Measurements from ENCODE around the gene FURIN.

FURIN gene

DNA sequence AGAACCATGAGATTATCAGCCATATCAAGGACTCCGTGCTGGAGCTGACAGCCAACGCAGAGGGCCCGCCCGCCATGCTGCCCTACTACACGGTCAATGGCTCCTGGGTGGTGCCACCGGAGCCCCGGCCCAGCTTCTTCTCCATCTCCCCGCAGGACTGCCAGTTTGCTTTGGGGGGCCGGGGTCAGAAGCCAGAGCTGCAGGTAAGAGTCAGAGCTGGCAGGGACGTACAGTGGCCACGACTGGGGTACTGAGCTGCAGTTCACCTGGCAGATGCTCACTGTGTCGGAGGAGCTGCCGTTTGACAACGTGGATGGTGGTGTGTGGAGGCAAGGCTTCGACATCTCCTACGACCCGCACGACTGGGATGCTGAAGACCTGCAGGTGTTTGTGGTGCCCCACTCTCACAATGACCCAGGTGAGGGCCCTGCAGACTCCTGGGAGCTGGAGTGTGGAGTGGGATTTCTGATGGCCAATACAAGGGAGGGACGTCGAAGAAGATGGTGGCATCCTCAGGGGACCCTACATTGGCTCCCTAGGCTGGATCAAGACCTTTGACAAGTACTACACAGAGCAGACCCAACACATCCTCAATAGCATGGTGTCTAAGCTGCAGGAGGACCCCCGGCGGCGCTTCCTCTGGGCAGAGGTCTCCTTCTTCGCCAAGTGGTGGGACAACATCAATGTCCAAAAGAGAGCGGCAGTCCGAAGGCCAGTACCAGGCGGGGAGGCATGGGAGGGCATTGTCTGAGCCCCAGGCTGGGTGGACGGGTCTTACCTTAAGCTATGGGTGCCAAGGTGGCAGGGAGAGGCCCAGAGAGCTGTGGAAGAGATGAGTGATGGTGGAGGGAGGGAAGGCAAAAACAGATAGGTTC lies 37.2 kb downstream of the FURIN start:
- Histone ChIP-seq H3K14ac (ENCODE audit: low read length) (no peak overlapping the region), H3K36me3 (replicated peaks in 1 of 2; ENCODE audit: control insufficient read depth in 2 of 2, insufficient read depth in 2 of 2, low read length in 2 of 2) (peaks cover 30 to 54% of the 10 kb centered on the region in 2 donors), H3K27ac (replicated peaks; ENCODE audit: low read length) (no peak overlapping the region), H2AK5ac (ENCODE audit: low read depth, low read length) (no peak overlapping the region), H4K91ac (ENCODE audit: low read depth, low read length, poor library complexity) (no peak overlapping the region), H2BK12ac (ENCODE audit: low read length) (peak overlapping the region; percentile 30), H4K8ac (ENCODE audit: low read depth, low read length) (no peak overlapping the region), H2BK5ac (ENCODE audit: low read length) (no peak overlapping the region), H3K18ac (ENCODE audit: low read length) (no peak overlapping the region), H2BK120ac (ENCODE audit: low read depth, low read length) (no peak overlapping the region), H3K27me3 (ENCODE audit: control insufficient read depth in 3 of 3, insufficient read depth in 3 of 3, low read depth in 1 of 3, low read length in 3 of 3) (peaks cover 0 to 4% (median 0%) of the 10 kb centered on the region in 3 experiments), H3K4ac (ENCODE audit: low read length) (no peak overlapping the region), H3K4me1 (ENCODE audit: control insufficient read depth in 2 of 2, insufficient read depth in 1 of 2, low read depth in 1 of 2, low read length in 2 of 2) (peaks cover 6 to 9% of the 10 kb centered on the region in 2 donors), H3K23ac (ENCODE audit: low read depth, low read length, poor library complexity) (peak overlapping the region; percentile 32), H3K79me1 (ENCODE audit: low read depth, low read length) (no peaks in the 10 kb centered on the region), H3K4me3 (ENCODE audit: low read length in 2 of 2) (no peak overlapping the region), H2AFZ (ENCODE audit: low read length) (no peak overlapping the region), H2BK15ac (ENCODE audit: low read length) (peak overlapping the region; percentile 14), H3K9ac (ENCODE audit: low read depth, low read length, poor library complexity) (no peak overlapping the region), H3K9me3 (replicated peaks in 1 of 2; ENCODE audit: control insufficient read depth in 2 of 2, insufficient read depth in 1 of 2, low read depth in 1 of 2, low read length in 2 of 2) (peaks cover 0 to 2% of the 10 kb centered on the region in 2 donors), H3K4me2 (ENCODE audit: insufficient read depth, low read length, poor library complexity, severe bottlenecking) (no peak overlapping the region)
- no CpG with 5 or more reads among the region's 28 CpGs for WGBS, 2 donors (ENCODE audit: extremely low coverage in 2 of 2, insufficient read length in 2 of 2, insufficient replicate concordance in 1 of 2)
- DNase-seq (ENCODE audit: low spot score) = no peak

DNA sequence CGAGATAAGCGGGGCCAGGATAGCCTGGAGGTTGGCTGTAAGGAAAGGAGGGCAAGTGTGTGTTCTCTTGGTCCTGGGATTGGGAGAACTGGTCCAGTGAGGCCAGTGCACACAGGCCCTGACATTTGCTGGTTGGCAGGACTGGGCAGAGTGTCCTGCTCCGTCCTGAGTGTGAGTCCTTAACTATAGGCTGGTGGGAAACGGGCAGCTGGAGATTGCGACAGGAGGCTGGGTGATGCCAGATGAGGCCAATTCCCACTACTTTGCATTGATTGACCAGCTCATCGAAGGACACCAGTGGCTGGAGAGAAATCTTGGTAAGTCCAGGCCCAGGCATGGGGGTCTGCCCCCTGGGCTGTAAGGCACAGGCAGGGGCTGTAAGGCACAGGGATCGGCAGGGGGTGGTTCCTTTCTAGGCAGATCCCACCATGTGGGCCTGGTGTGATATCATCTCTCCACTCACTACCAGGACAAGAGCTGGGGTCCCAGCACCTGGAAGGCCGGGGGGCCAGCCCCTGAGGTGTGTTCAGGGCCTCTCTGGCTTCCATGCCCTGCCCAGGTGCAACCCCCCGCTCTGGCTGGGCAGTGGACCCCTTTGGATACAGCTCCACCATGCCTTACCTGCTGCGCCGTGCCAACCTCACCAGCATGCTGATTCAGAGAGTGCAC lies 37.9 kb downstream of the FURIN start:
- Histone ChIP-seq H3K79me1 (ENCODE audit: low read depth, low read length) (no peaks in the 10 kb centered on the region), H2BK12ac (ENCODE audit: low read length) (peak overlapping the region; percentile 30), H4K8ac (ENCODE audit: low read depth, low read length) (peak overlapping the region; percentile 27), H2BK120ac (ENCODE audit: low read depth, low read length) (no peak overlapping the region), H2BK15ac (ENCODE audit: low read length) (no peak overlapping the region), H2BK5ac (ENCODE audit: low read length) (no peak overlapping the region), H3K4me2 (ENCODE audit: insufficient read depth, low read length, poor library complexity, severe bottlenecking) (no peak overlapping the region), H3K4me3 (ENCODE audit: low read length in 2 of 2) (no peak overlapping the region), H2AK5ac (ENCODE audit: low read depth, low read length) (no peak overlapping the region), H3K36me3 (replicated peaks in 1 of 2; ENCODE audit: control insufficient read depth in 2 of 2, insufficient read depth in 2 of 2, low read length in 2 of 2) (peaks cover 37 to 62% of the 10 kb centered on the region in 2 donors), H3K9ac (ENCODE audit: low read depth, low read length, poor library complexity) (peak overlapping the region; percentile 30), H2AFZ (ENCODE audit: low read length) (no peak overlapping the region), H3K9me3 (replicated peaks in 1 of 2; ENCODE audit: control insufficient read depth in 2 of 2, insufficient read depth in 1 of 2, low read depth in 1 of 2, low read length in 2 of 2) (peaks cover 0 to 2% of the 10 kb centered on the region in 2 donors), H4K91ac (ENCODE audit: low read depth, low read length, poor library complexity) (no peak overlapping the region), H3K27me3 (ENCODE audit: control insufficient read depth in 3 of 3, insufficient read depth in 3 of 3, low read depth in 1 of 3, low read length in 3 of 3) (peaks cover 0 to 4% (median 0%) of the 10 kb centered on the region in 3 experiments), H3K27ac (replicated peaks; ENCODE audit: low read length) (no peak overlapping the region), H3K4me1 (ENCODE audit: control insufficient read depth in 2 of 2, insufficient read depth in 1 of 2, low read depth in 1 of 2, low read length in 2 of 2) (peaks cover 6 to 9% of the 10 kb centered on the region in 2 donors), H3K23ac (ENCODE audit: low read depth, low read length, poor library complexity) (peak overlapping the region; percentile 2), H3K4ac (ENCODE audit: low read length) (no peak overlapping the region), H3K18ac (ENCODE audit: low read length) (no peak overlapping the region), H3K14ac (ENCODE audit: low read length) (no peak overlapping the region)
- no peak for DNase-seq (ENCODE audit: low spot score)
- no CpG with 5 or more reads among the region's 11 CpGs for WGBS, 2 donors (ENCODE audit: extremely low coverage in 2 of 2, insufficient read length in 2 of 2, insufficient replicate concordance in 1 of 2)

DNA sequence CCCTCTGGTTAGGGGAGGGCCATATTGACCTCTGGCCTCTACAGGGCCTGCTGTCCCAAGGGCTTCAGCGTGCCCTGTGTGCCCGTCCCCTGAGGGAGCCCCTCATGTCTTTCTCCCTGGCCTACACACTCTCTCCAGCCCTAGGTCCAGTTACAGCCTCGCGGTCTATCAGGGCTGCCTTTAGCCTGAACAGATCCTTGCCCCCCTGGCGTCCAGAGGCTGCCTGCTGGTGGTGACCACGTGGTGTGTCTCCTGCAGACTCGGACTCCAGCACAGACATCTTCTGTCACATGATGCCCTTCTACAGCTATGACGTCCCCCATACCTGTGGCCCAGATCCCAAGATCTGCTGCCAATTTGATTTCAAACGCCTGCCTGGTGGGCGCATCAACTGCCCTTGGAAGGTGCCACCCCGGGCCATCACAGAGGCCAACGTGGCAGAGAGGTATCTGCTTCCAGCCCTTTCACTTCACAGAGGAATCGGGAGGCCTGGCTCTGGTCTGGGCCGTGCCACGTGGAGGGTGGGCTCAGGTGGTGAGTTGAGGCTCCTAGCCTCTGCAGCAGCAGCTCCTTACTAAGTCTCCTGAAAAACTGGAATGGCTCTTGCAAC lies 38.8 kb downstream of the FURIN start:
- no peak overlapping the region for H3K4me3 ChIP-seq (ENCODE audit: low read length in 2 of 2)
- peaks cover 0 to 4% (median 0%) of the 10 kb centered on the region in 3 experiments for H3K27me3 ChIP-seq (ENCODE audit: control insufficient read depth in 3 of 3, insufficient read depth in 3 of 3, low read depth in 1 of 3, low read length in 3 of 3)
- no peak overlapping the region for H2AFZ ChIP-seq (ENCODE audit: low read length)
- no peak overlapping the region for H3K4ac ChIP-seq (ENCODE audit: low read length)
- no peak overlapping the region for H2BK12ac ChIP-seq (ENCODE audit: low read length)
- H3K4me2 ChIP-seq (ENCODE audit: insufficient read depth, low read length, poor library complexity, severe bottlenecking) = no peak overlapping the region
- H3K14ac ChIP-seq (ENCODE audit: low read length) = no peak overlapping the region
- no peak overlapping the region for H2BK15ac ChIP-seq (ENCODE audit: low read length)
- peaks cover 6% of the 10 kb centered on the region in 2 donors for H3K4me1 ChIP-seq (ENCODE audit: control insufficient read depth in 2 of 2, insufficient read depth in 1 of 2, low read depth in 1 of 2, low read length in 2 of 2)
- no peak overlapping the region for H4K91ac ChIP-seq (ENCODE audit: low read depth, low read length, poor library complexity)
- H3K9me3 ChIP-seq (replicated peaks in 1 of 2; ENCODE audit: control insufficient read depth in 2 of 2, insufficient read depth in 1 of 2, low read depth in 1 of 2, low read length in 2 of 2) = peaks cover 0 to 2% of the 10 kb centered on the region in 2 donors
- no peak overlapping the region for H2BK120ac ChIP-seq (ENCODE audit: low read depth, low read length)
- no peak overlapping the region for H3K9ac ChIP-seq (ENCODE audit: low read depth, low read length, poor library complexity)
- no peak overlapping the region for H3K23ac ChIP-seq (ENCODE audit: low read depth, low read length, poor library complexity)
- no peak overlapping the region for H4K8ac ChIP-seq (ENCODE audit: low read depth, low read length)
- H3K79me1 ChIP-seq (ENCODE audit: low read depth, low read length) = no peaks in the 10 kb centered on the region
- no peak overlapping the region for H3K27ac ChIP-seq (replicated peaks; ENCODE audit: low read length)
- H3K36me3 ChIP-seq (replicated peaks in 1 of 2; ENCODE audit: control insufficient read depth in 2 of 2, insufficient read depth in 2 of 2, low read length in 2 of 2) = peaks cover 44 to 70% of the 10 kb centered on the region in 2 donors
- no peak overlapping the region for H2AK5ac ChIP-seq (ENCODE audit: low read depth, low read length)
- WGBS, 2 donors (ENCODE audit: extremely low coverage in 2 of 2, insufficient read length in 2 of 2, insufficient replicate concordance in 1 of 2) = no CpG with 5 or more reads among the region's 15 CpGs
- H2BK5ac ChIP-seq (ENCODE audit: low read length) = no peak overlapping the region
- no peak for DNase-seq (ENCODE audit: low spot score)
- no peak overlapping the region for H3K18ac ChIP-seq (ENCODE audit: low read length)
